WTC11 (cell line): ENCODE data around the gene PIGU. TPM values are rescaled to one million over a fixed set of nuclear protein-coding genes. Genes with fewer than 3 reads are reported as not detected.

Source experiments
- ATAC-seq: fragments of 200-7000 bp; cut with Tn5 transposase; 2 replicates; pipeline ENCODE4 v1.10.0; 2021; ENCODE audit warnings: mild to moderate bottlenecking, moderate library complexity
- CTCF ChIA-PET: fragments of 300-600 bp; sonication (Branson Sonifier 250); formaldehyde crosslinking; loops from one replicate; lab custom pipeline; 2021; ENCODE audit warnings: antibody characterized with exemption; lab: Charles Lee
- POLR2A ChIA-PET: fragments of 350-600 bp; sonication (Branson Sonifier 250); formaldehyde crosslinking; loops from one replicate; lab custom pipeline; 2021; ENCODE audit warnings: antibody characterized with exemption; lab: Charles Lee
- DNase-seq: peaks from one replicate; pipeline ENCODE4 v3.0.0; 2021; ENCODE audit warnings: low spot score
- H3K27ac Mint-ChIP-seq: 2 replicates; pipeline ENCODE4 v1.8.0; 2021; ENCODE audit warnings: mixed read lengths
- H3K27me3 Mint-ChIP-seq: 2 replicates; pipeline ENCODE4 v1.8.0; 2021; ENCODE audit warnings: low read depth, mild to moderate bottlenecking, moderate library complexity, mixed read lengths
- H3K36me3 Mint-ChIP-seq: 2 replicates; pipeline ENCODE4 v1.8.0; 2021; ENCODE audit warnings: mixed read lengths
- H3K4me1 Mint-ChIP-seq: 2 replicates; pipeline ENCODE4 v1.8.0; 2022; ENCODE audit warnings: mixed read lengths
- H3K4me3 Mint-ChIP-seq: 2 replicates; pipeline ENCODE4 v1.8.0; 2021; ENCODE audit warnings: mild to moderate bottlenecking, moderate library complexity, mixed read lengths
- H3K9me3 Mint-ChIP-seq: 2 replicates; pipeline ENCODE4 v1.8.0; 2021; ENCODE audit warnings: mixed read lengths
- EMX1 ChIP-seq: fragments of 250-450 bp; sonication (Bioruptor Pico); IDR thresholded peaks from 2 replicates; pipeline ENCODE4 v1.8.0; 2021; ENCODE audit warnings: mild to moderate bottlenecking
- NFYB ChIP-seq: sonication (generic); formaldehyde crosslinking; conservative IDR thresholded peaks from 2 replicates; pipeline ENCODE4 v1.8.0; 2022; ENCODE audit warnings: low read depth, missing genetic modification reagents
- NR3C1 ChIP-seq: sonication (generic); formaldehyde crosslinking; conservative IDR thresholded peaks from 2 replicates; pipeline ENCODE4 v1.8.1; 2023; ENCODE audit warnings: low read depth, mild to moderate bottlenecking, missing genetic modification reagents
- PREB ChIP-seq: sonication (generic); formaldehyde crosslinking; IDR thresholded peaks from 2 replicates; pipeline ENCODE4 v1.8.1; 2022; ENCODE audit warnings: mild to moderate bottlenecking, missing genetic modification reagents, moderate library complexity, borderline replicate concordance
- SMAD4 ChIP-seq: sonication (generic); formaldehyde crosslinking; IDR thresholded peaks from 2 replicates; pipeline ENCODE4 v1.8.0; 2022; ENCODE audit warnings: mild to moderate bottlenecking, missing genetic modification reagents
- ZBTB21 ChIP-seq: sonication (generic); formaldehyde crosslinking; IDR thresholded peaks from 2 replicates; pipeline ENCODE4 v1.8.1; 2023; ENCODE audit warnings: mild to moderate bottlenecking, missing genetic modification reagents, borderline replicate concordance
- ZNF121 ChIP-seq: sonication (generic); formaldehyde crosslinking; IDR thresholded peaks from 2 replicates; pipeline ENCODE4 v1.8.0; 2023; ENCODE audit warnings: missing genetic modification reagents
- ZNF138 ChIP-seq: sonication (generic); formaldehyde crosslinking; conservative IDR thresholded peaks from 2 replicates; pipeline ENCODE4 v1.8.1; 2022; ENCODE audit warnings: mild to moderate bottlenecking, moderate library complexity, missing genetic modification reagents
- ZNF423 ChIP-seq: fragments of 250-450 bp; sonication (Bioruptor Pico); IDR thresholded peaks from 2 replicates; pipeline ENCODE4 v2.1.2; 2022; ENCODE audit warnings: mild to moderate bottlenecking, moderate library complexity
- total RNA-seq: library from RNA; stranded (reverse); gene quantifications from 3 replicates; pipeline ENCODE4 v1.2.3, GENCODE V29; 2021
- TF ChIP-seq, protein P1 (sequence below): sonication (generic); formaldehyde crosslinking; IDR thresholded peaks from 2 replicates; pipeline ENCODE4 v1.8.1; 2023; ENCODE audit warnings: mild to moderate bottlenecking, missing genetic modification reagents, borderline replicate concordance
- TF ChIP-seq, protein P2 (sequence below): sonication (generic); formaldehyde crosslinking; IDR thresholded peaks from 2 replicates; pipeline ENCODE4 v1.8.0; 2023; ENCODE audit warnings: mild to moderate bottlenecking, missing genetic modification reagents
- TF ChIP-seq, protein P3 (sequence below): sonication (generic); formaldehyde crosslinking; IDR thresholded peaks from 2 replicates; pipeline ENCODE4 v1.8.1; 2023; ENCODE audit warnings: mild to moderate bottlenecking, missing genetic modification reagents, moderate library complexity
- TF ChIP-seq, protein P4 (sequence below): sonication (generic); formaldehyde crosslinking; IDR thresholded peaks from 2 replicates; pipeline ENCODE4 v1.8.1; 2022; ENCODE audit warnings: low read depth, missing genetic modification reagents, borderline replicate concordance
- TF ChIP-seq, protein P5 (sequence below): fragments of 250-450 bp; sonication (Bioruptor Pico); IDR thresholded peaks from 2 replicates; pipeline ENCODE4 v1.8.0; 2021; ENCODE audit warnings: mild to moderate bottlenecking
- TF ChIP-seq, protein P6 (sequence below): fragments of 250-450 bp; sonication (Bioruptor Pico); conservative IDR thresholded peaks from 2 replicates; pipeline ENCODE4 v1.9.0; 2021; ENCODE audit warnings: mild to moderate bottlenecking
- TF ChIP-seq, protein P7 (sequence below): fragments of 250-450 bp; sonication (Bioruptor Pico); IDR thresholded peaks from 2 replicates; pipeline ENCODE4 v1.9.0; 2021; ENCODE audit warnings: mild to moderate bottlenecking, borderline replicate concordance

PIGU gene
- total RNA-seq, 1 experiment from 2014 or later, result 24.8 TPM

DNA sequence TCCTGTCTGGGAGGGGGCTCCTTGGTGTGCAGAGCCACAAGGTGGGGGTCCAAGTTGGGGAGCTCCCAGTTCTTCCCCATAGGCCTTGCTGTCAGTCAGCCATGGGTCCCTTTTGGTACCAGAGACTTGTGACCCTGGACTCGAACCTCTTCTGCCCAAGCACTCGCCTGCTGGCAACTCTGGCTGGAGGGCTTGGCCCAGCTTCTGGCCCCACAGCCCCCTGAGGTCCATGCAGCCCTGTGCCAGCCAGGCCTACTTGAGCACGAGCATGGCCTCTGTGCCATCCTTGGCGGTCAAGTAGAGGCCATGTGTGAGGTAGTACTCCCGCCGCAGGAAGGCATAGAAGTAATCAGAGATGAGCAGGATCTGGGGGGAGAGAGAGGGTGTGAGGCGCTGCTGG lies 116.3 kb downstream of the PIGU start (continued):
- TF ChIP-seq, protein P1, sequence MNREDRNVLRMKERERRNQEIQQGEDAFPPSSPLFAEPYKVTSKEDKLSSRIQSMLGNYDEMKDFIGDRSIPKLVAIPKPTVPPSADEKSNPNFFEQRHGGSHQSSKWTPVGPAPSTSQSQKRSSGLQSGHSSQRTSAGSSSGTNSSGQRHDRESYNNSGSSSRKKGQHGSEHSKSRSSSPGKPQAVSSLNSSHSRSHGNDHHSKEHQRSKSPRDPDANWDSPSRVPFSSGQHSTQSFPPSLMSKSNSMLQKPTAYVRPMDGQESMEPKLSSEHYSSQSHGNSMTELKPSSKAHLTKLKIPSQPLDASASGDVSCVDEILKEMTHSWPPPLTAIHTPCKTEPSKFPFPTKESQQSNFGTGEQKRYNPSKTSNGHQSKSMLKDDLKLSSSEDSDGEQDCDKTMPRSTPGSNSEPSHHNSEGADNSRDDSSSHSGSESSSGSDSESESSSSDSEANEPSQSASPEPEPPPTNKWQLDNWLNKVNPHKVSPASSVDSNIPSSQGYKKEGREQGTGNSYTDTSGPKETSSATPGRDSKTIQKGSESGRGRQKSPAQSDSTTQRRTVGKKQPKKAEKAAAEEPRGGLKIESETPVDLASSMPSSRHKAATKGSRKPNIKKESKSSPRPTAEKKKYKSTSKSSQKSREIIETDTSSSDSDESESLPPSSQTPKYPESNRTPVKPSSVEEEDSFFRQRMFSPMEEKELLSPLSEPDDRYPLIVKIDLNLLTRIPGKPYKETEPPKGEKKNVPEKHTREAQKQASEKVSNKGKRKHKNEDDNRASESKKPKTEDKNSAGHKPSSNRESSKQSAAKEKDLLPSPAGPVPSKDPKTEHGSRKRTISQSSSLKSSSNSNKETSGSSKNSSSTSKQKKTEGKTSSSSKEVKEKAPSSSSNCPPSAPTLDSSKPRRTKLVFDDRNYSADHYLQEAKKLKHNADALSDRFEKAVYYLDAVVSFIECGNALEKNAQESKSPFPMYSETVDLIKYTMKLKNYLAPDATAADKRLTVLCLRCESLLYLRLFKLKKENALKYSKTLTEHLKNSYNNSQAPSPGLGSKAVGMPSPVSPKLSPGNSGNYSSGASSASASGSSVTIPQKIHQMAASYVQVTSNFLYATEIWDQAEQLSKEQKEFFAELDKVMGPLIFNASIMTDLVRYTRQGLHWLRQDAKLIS, result no peak
- TF ChIP-seq NFYB (CRISPR knock-in tag) (no peak), ZNF138 (CRISPR knock-in tag) (no peak)
- TF ChIP-seq, protein P2, sequence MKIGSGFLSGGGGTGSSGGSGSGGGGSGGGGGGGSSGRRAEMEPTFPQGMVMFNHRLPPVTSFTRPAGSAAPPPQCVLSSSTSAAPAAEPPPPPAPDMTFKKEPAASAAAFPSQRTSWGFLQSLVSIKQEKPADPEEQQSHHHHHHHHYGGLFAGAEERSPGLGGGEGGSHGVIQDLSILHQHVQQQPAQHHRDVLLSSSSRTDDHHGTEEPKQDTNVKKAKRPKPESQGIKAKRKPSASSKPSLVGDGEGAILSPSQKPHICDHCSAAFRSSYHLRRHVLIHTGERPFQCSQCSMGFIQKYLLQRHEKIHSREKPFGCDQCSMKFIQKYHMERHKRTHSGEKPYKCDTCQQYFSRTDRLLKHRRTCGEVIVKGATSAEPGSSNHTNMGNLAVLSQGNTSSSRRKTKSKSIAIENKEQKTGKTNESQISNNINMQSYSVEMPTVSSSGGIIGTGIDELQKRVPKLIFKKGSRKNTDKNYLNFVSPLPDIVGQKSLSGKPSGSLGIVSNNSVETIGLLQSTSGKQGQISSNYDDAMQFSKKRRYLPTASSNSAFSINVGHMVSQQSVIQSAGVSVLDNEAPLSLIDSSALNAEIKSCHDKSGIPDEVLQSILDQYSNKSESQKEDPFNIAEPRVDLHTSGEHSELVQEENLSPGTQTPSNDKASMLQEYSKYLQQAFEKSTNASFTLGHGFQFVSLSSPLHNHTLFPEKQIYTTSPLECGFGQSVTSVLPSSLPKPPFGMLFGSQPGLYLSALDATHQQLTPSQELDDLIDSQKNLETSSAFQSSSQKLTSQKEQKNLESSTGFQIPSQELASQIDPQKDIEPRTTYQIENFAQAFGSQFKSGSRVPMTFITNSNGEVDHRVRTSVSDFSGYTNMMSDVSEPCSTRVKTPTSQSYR, result no peak
- TF ChIP-seq, protein P3, sequence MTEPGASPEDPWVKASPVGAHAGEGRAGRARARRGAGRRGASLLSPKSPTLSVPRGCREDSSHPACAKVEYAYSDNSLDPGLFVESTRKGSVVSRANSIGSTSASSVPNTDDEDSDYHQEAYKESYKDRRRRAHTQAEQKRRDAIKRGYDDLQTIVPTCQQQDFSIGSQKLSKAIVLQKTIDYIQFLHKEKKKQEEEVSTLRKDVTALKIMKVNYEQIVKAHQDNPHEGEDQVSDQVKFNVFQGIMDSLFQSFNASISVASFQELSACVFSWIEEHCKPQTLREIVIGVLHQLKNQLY (CRISPR knock-in tag), result no peak

DNA sequence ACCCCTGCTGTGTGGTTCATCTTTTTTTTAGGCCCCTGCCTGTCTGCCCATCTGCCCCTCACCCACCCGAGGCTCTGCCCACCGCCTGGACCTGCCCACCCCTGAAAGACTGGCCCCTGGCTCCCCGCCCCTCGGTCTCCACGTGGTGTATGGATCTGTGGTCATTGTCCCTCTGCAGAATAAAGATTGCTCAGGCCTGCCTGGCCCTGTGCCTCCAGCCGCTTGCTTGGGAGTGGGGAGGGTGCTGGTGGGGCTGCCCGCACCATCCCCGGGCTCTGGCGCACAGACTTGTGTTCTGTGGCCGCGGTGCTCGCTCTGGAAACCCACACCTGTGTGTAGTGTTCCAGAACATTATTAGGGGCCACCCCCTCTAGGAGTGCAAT lies 116.8 kb downstream of the PIGU start:
- ChIA-PET POLR2A (no interaction called here), CTCF (interaction anchor here (1.0 to 2.9 kb wide), 4 partner anchors 23 to 210 kb away, joined by 3 to 8 read pairs (median 4); no protein-coding TSS in a partner anchor)
- no peaks in the 10 kb centered on the region for H3K9me3 Mint-ChIP-seq
- peaks cover 7% of the 10 kb centered on the region for H3K27me3 Mint-ChIP-seq
- no peak overlapping the region for H3K27ac Mint-ChIP-seq
- peak overlapping the region; percentile 36 for H3K4me3 Mint-ChIP-seq
- ATAC-seq (no peak), DNase-seq (no peak)
- no peaks in the 10 kb centered on the region for H3K36me3 Mint-ChIP-seq
- H3K4me1 Mint-ChIP-seq, result peaks cover 4% of the 10 kb centered on the region
- TF ChIP-seq ZNF423 (CRISPR knock-in tag) (no peak), EMX1 (CRISPR knock-in tag) (no peak), ZNF121 (no peak), NR3C1 (CRISPR knock-in tag) (no peak), SMAD4 (CRISPR knock-in tag) (no peak), PREB (CRISPR knock-in tag) (no peak), ZBTB21 (CRISPR knock-in tag) (no peak)
- TF ChIP-seq, protein P4, sequence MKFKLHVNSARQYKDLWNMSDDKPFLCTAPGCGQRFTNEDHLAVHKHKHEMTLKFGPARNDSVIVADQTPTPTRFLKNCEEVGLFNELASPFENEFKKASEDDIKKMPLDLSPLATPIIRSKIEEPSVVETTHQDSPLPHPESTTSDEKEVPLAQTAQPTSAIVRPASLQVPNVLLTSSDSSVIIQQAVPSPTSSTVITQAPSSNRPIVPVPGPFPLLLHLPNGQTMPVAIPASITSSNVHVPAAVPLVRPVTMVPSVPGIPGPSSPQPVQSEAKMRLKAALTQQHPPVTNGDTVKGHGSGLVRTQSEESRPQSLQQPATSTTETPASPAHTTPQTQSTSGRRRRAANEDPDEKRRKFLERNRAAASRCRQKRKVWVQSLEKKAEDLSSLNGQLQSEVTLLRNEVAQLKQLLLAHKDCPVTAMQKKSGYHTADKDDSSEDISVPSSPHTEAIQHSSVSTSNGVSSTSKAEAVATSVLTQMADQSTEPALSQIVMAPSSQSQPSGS, result no peak
- TF ChIP-seq, protein P5, sequence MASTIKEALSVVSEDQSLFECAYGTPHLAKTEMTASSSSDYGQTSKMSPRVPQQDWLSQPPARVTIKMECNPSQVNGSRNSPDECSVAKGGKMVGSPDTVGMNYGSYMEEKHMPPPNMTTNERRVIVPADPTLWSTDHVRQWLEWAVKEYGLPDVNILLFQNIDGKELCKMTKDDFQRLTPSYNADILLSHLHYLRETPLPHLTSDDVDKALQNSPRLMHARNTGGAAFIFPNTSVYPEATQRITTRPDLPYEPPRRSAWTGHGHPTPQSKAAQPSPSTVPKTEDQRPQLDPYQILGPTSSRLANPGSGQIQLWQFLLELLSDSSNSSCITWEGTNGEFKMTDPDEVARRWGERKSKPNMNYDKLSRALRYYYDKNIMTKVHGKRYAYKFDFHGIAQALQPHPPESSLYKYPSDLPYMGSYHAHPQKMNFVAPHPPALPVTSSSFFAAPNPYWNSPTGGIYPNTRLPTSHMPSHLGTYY (CRISPR knock-in tag), result no peak
- TF ChIP-seq, protein P6, sequence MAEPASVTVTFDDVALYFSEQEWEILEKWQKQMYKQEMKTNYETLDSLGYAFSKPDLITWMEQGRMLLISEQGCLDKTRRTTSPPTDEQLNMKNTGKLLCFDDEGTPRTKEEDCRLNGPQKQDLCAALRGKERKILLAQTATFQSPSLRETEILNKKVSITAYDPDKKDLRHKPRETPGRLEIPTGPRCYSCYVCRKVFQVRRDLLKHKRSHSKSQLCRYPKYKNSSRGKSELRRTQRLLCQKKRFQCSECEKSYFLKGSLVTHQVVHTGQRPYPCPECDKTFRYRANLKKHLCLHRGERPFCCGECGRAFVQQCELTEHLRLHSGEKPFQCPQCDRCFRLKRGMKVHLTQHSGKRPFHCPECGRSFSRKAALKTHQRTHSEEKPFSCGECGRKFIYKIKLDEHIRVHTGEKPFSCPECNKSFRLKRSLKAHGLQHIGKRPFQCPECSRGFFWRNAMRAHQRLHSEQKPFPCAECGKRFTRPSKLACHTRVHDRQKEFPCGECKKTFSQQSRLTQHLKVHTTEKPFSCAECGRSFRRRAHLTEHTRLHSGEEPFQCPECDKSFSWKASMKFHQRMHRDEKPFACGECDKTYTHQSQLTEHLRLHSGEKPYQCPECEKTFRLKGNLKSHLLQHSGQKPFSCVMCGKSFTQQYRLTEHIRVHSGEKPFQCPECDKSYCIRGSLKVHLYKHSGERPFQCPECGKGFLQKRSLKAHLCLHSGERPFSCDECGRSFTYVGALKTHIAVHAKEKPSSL (CRISPR knock-in tag), result no peak
- TF ChIP-seq, protein P7, sequence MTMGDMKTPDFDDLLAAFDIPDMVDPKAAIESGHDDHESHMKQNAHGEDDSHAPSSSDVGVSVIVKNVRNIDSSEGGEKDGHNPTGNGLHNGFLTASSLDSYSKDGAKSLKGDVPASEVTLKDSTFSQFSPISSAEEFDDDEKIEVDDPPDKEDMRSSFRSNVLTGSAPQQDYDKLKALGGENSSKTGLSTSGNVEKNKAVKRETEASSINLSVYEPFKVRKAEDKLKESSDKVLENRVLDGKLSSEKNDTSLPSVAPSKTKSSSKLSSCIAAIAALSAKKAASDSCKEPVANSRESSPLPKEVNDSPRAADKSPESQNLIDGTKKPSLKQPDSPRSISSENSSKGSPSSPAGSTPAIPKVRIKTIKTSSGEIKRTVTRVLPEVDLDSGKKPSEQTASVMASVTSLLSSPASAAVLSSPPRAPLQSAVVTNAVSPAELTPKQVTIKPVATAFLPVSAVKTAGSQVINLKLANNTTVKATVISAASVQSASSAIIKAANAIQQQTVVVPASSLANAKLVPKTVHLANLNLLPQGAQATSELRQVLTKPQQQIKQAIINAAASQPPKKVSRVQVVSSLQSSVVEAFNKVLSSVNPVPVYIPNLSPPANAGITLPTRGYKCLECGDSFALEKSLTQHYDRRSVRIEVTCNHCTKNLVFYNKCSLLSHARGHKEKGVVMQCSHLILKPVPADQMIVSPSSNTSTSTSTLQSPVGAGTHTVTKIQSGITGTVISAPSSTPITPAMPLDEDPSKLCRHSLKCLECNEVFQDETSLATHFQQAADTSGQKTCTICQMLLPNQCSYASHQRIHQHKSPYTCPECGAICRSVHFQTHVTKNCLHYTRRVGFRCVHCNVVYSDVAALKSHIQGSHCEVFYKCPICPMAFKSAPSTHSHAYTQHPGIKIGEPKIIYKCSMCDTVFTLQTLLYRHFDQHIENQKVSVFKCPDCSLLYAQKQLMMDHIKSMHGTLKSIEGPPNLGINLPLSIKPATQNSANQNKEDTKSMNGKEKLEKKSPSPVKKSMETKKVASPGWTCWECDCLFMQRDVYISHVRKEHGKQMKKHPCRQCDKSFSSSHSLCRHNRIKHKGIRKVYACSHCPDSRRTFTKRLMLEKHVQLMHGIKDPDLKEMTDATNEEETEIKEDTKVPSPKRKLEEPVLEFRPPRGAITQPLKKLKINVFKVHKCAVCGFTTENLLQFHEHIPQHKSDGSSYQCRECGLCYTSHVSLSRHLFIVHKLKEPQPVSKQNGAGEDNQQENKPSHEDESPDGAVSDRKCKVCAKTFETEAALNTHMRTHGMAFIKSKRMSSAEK (CRISPR knock-in tag), result no peak
